ENCODE measurements around the gene PFDN6.
"Not testable (repeated sequence)": the region's sequence is repeated elsewhere in the genome, so short reads cannot be mapped to it uniquely, and the experiment has no call there.

Gene PFDN6

GRCh38 chr6:33288921-33289783 lies at the start of gene PFDN6, which contains the start of gene WDR46:
Gene PFDN6 (plus strand): TSS chr6:33289601. CDS start chr6:33289857, 256 bp downstream.
Gene WDR46 (minus strand): TSS chr6:33289239. CDS start chr6:33289170, 69 bp downstream.
- in situ Hi-C loops (cut with MboI; ENCODE audit: low sequenced_read_pairs): no loop called here

- in situ Hi-C loops (cut with MboI; ENCODE audit: low sequenced_read_pairs): no loop called here
Measured at GRCh38 chr6:33241968-33242367, 47.4 kb upstream of the PFDN6 start.

- in situ Hi-C loops (cut with MboI; ENCODE audit: low sequenced_read_pairs): no loop called here
Measured at GRCh38 chr6:33243476-33243875, 45.9 kb upstream of the PFDN6 start.

GRCh38 chr6:33247977-33248642 lies 41.3 kb upstream of the PFDN6 start:
- in situ Hi-C loops (cut with MboI; ENCODE audit: low sequenced_read_pairs): no loop called here

GRCh38 chr6:33248643-33248931 lies 40.8 kb upstream of the PFDN6 start:
- in situ Hi-C loops (cut with MboI; ENCODE audit: low sequenced_read_pairs): no loop called here

- in situ Hi-C loops (cut with MboI; ENCODE audit: low sequenced_read_pairs): no loop called here
Measured at GRCh38 chr6:33248932-33249731, 40.3 kb upstream of the PFDN6 start.

GRCh38 chr6:33249732-33250630 lies 39.4 kb upstream of the PFDN6 start:
- in situ Hi-C loops (cut with MboI; ENCODE audit: low sequenced_read_pairs): no loop called here

GRCh38 chr6:33250731-33251130 lies 38.7 kb upstream of the PFDN6 start:
- in situ Hi-C loops (cut with MboI; ENCODE audit: low sequenced_read_pairs): no loop called here

GRCh38 chr6:33251395-33252012 lies 37.9 kb upstream of the PFDN6 start:
- in situ Hi-C loops (cut with MboI; ENCODE audit: low sequenced_read_pairs): no loop called here

GRCh38 chr6:33252759-33253158 lies 36.6 kb upstream of the PFDN6 start:
- in situ Hi-C loops (cut with MboI; ENCODE audit: low sequenced_read_pairs): no loop called here

GRCh38 chr6:33254591-33254990 lies 34.8 kb upstream of the PFDN6 start:
- in situ Hi-C loops (cut with MboI; ENCODE audit: low sequenced_read_pairs): no loop called here

GRCh38 chr6:33259032-33259431 lies 30.4 kb upstream of the PFDN6 start:
- in situ Hi-C loops (cut with MboI; ENCODE audit: low sequenced_read_pairs): no loop called here

- in situ Hi-C loops (cut with MboI; ENCODE audit: low sequenced_read_pairs): not testable (repeated sequence)
Measured at GRCh38 chr6:33262490-33262889, 26.9 kb upstream of the PFDN6 start.

GRCh38 chr6:33264015-33264414 lies 25.4 kb upstream of the PFDN6 start:
- in situ Hi-C loops (cut with MboI; ENCODE audit: low sequenced_read_pairs): no loop called here

GRCh38 chr6:33271117-33271467 lies 18.3 kb upstream of the PFDN6 start:
- in situ Hi-C loops (cut with MboI; ENCODE audit: low sequenced_read_pairs): no loop called here

GRCh38 chr6:33271468-33272274 lies 17.7 kb upstream of the PFDN6 start, which contains the start of the genes RPS18 and VPS52:
Gene RPS18 (plus strand): TSS chr6:33272075. CDS start chr6:33272120, 45 bp downstream.
Gene VPS52 (minus strand): TSS chr6:33271876. CDS start chr6:33271675, 201 bp downstream.
- in situ Hi-C loops (cut with MboI; ENCODE audit: low sequenced_read_pairs): no loop called here

- in situ Hi-C loops (cut with MboI; ENCODE audit: low sequenced_read_pairs): no loop called here
Measured at GRCh38 chr6:33272275-33273128, 16.9 kb upstream of the PFDN6 start.
